Activated T-cell treated with anti-CD3 and anti-CD28 coated beads, Interleukin-2, amount 50 U/mL, for 48 hours (primary cell): ENCODE measurements around the gene ANKMY1.

Experiments
- DNase-seq, 2 experiments: peaks; one replicate each; pipeline ENCODE4 v3.0.0-alpha.2; 2020

The ANKMY1 gene

DNA sequence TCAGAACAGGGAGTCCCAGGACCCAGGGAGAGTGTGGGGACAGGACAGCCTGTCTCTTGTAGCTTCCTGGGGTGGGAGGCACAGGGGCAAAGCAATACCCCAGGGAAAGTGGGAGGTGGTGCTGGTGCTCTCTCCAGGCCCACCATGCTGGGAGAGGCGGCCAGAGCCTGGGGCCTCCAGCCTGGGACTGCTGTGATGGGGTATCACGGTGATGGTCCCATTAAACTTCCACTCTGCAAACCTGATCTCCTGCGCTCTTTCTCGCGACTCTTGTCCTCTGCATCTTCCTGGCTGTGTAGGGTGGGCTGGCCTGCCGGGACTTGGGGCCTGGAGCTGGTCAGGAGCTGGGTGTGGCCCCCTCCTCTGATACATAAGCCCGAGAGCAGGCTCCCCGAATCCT is 20.7 kb upstream of the ANKMY1 start:
- DNase-seq, result no peak

GRCh38 chr2:240578110-240578450 is 20.3 kb upstream of the ANKMY1 start:
- DNase-seq, result no peak

- DNase-seq, result no peak
Observed at GRCh38 chr2:240577281-240578109, 19.7 kb upstream of the ANKMY1 start.

- DNase-seq, result no peak
Observed at GRCh38 chr2:240576436-240577205, 18.8 kb upstream of the ANKMY1 start.

DNA sequence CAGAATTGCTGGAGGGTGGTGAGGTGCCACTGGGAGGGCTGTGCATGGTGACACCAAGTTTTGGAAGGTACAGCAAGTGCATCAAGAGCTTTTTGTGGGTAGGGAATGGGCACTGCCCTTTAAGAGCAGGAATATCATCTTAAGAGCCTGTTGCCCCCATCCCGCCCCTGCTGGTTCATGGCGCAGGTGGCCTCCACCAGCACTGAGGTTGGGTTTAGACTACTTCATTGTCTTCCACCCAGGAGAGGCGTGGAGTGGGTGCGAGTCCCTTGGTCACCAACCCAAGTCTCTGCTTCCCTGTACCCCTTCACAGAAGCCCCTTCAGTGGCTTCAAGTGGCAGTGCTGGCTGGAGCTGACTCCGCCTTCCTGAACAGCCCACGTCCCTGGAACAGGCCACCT is 18.2 kb upstream of the ANKMY1 start:
- no peak for DNase-seq

GRCh38 chr2:240575101-240575965 is 17.5 kb upstream of the ANKMY1 start:
- no peak for DNase-seq

DNA sequence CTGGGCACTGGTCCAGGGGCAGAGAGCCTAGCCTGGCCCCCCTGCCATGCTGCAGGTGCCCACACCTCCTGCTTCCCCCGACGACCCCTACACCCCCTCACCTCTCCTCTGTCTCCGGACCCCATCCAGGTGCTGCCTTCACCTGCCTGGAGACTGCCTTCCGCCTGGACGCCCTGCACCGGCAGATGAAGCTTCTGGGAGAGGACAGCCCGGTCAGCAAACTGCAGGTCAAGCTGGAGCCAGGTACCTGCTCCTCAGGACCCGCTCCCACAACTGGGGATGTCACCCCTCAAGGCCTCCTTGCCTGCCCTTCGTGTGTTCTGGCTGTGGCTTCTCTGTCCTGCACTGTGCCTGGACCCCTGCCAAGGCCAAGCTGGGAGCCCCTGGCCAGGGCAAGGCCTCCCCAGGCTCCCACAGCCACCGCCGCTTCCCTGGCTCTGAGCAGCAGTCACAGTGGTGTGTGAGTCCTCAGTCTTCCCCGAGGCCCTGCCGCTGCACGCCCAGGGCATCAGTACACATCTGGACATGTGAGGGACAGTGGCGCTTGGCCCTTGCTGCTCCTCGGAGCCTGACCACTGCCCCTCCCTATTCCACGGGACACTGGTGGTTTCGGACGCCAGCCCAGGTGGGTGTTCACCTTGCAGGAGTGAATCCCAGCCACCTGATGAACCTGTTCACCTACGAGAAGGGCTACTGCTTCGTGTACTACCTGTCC is 16.8 kb upstream of the ANKMY1 start:
- DNase-seq, result no peak

DNA sequence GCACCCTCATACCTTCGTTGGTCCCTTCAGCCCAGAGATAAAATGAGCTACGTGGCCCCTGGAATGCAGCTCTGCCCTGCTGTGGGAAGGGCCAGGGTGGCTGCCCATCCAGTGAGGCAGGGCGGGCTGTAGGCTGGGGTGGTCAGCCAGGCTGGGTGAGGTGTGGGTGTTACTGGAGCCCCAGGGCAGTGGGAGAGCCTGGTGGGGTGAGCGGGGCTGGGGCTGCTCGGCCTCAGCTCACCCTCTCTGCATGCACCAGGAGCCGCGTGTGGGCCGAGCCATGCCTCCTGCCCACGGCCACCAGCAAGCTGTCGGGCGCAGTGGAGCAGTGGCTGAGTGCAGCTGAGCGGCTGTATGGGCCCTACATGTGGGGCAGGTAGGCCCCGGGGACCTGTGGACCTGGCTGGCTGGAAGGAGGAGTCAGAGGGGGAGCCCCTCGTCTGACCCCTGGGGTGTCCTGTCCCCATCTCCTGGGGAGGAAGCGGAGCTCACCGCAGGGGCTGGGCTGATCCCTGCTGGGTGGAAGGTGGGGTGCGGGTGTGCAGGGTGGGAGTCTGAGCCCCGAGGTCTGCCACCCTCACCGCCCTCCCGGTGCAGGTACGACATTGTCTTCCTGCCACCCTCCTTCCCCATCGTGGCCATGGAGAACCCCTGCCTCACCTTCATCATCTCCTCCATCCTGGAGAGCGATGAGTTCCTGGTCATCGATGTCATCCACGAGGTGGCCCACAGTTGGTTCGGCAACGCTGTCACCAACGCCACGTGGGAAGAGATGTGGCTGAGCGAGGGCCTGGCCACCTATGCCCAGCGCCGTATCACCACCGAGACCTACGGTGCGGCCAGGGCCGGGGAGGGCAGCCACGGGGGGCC is 16.0 kb upstream of the ANKMY1 start:
- DNase-seq, result no peak

DNA sequence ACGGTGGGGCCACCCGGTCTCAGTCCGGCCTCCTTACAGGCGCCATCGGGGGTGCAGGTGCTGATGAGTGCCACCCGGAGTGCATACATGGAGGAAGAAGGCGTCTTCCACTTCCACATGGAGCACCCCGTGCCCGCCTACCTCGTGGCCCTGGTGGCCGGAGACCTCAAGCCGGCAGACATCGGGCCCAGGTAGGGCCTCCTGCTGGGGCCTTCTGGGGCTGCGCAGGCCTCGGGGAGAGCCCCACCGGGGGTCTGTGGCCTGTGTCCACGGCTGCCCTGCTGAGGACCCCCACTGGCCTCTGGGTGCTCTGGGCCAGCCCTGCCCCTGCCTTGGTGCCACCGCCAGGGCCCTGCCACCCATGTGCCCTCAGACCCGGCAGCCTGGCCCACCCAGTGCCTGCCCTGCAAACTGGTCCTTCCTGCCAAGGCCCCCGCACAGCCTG is 15.3 kb upstream of the ANKMY1 start:
- DNase-seq, result no peak

DNA sequence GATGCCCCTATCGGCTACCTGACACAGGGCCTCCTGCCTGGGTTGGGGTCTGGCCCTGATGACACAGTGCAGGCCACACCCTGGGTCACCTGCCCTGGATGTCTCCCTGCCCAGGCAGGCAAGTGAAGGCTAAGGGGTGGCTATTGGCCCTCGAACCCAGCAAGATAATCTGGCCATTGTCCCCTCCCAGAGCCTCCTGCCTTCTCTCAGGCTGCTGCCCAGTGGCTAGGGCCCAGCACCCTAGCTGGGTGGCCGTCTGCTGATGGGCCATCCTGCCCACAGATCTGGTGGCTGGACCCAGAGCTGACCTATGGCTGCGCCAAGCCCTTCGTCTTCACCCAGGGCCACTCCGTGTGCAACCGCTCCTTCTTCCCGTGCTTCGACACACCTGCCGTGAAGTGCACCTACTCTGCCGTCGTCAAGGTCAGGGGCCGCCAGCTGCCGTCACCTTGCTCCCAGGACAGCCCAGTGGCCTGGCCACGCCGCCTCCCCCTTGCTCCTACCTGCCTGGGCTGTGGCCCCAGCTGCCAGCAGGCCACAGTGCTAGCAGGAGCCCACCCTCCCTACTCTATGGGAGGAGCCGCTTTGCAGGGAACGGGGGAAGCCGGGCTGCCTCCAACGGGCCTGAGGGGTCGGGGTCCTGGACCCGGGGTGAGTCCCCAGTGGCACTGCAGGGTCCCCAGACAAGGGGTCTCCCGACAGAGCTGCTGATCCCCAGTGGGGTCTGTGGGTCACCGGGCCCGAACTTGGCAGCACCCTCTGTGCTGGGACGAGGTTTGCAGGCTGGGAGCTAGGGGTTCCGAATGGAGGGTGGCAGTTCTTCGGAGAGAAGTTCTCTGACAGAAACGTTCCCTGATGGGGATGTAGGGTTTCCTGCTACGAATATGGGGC is 14.6 kb upstream of the ANKMY1 start:
- DNase-seq, result no peak

DNA sequence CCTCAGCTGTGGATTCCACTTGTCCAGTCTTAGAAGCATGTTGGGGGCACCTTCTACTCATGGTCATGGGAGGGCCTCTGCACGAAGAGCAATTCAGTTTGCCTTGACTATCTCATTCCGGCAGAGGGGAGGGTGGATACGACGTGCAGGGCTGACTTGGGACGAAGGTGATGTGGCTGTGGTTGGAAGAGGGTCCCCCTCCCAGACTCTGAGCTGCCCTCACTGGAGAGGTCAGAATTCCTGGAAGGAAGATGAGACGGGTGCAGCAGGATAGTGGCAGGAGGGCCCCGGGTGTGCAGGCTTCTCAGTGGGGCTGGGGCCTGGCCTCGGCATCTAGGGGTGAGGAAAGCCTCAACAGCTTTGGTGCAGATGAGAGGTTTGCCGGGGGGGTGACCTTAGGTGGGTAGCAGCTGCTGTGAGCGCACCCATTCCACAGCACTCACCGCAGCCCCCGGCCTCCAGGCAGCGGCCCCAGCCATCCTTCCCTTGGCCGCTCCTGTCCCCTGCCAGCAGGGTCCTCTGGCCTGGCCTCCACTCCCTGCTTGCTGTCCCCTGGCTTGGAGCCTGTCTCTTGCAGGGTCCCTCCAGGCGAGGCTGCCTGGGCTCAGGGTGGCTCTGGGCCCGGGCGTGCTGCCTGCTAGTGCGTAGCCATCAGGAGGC is 13.7 kb upstream of the ANKMY1 start:
- DNase-seq, result no peak

DNA sequence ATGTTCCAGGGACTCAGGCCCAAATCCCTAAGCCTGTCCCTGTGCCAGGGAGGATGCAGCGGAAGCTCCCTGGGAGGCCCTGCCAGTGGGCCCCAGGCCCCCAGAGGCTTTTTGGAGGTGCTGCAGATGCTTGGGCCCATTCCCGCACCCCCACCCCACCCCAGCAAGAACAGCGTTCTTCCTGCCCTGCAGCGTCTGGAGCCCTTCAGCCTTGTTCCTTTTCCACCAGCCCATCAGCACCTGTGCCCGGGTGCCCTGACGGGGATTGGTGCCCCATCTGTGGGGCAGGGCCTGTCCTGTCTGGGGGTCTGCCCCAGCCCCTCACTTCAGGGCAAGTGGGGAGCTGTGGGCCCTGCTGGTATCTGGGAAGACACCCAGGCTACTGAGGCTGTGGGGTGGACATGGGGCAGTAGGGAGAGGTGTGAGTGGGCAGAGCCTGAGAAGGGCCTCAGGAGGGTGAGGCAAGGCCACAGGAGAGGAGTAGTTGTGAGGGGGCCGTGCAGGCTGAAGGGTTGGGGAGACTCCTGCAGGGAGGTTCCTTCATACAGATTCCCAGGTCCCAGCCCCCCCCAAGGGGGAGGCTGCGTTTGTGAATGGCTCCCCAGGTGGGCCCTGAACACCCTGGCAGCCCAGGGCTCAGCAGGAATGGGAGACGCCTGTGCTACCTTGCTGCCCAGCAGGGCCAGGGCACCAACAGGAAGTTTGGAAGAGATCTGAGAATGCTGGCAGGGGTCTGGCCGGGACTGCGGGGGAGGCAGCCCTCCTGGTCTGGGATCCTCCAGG is 12.9 kb upstream of the ANKMY1 start:
- DNase-seq, result no peak

DNA sequence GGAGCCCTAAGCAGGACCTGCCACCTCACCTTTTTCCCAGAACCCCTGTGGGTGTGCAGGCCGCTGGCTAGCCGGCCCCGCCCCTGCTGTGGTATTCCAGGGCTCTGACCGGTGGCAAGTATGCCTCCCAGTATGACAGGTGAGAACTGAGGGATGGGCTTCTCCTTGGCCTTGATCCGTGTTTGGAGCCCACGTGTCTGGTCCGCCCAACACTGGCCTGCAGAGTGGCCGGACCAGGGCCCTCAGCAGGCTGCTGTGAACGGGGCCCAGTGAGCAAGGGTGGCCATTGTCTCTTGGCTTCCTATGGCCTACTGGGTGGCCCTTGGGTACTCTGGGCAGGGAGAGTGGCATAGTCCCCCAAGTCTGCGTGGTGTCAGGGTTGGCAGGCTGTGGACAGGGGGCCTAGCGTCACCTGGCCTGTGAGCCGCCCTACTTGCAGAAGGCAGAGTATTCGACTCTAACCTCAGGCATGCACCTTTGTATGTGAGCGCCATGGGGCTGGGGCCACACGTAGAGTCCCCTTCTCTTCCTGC is 12.3 kb upstream of the ANKMY1 start:
- DNase-seq, result no peak

GRCh38 chr2:240569523-240569997 is 11.8 kb upstream of the ANKMY1 start:
- DNase-seq, result peak in 1 of 2 experiments; percentile 35

DNA sequence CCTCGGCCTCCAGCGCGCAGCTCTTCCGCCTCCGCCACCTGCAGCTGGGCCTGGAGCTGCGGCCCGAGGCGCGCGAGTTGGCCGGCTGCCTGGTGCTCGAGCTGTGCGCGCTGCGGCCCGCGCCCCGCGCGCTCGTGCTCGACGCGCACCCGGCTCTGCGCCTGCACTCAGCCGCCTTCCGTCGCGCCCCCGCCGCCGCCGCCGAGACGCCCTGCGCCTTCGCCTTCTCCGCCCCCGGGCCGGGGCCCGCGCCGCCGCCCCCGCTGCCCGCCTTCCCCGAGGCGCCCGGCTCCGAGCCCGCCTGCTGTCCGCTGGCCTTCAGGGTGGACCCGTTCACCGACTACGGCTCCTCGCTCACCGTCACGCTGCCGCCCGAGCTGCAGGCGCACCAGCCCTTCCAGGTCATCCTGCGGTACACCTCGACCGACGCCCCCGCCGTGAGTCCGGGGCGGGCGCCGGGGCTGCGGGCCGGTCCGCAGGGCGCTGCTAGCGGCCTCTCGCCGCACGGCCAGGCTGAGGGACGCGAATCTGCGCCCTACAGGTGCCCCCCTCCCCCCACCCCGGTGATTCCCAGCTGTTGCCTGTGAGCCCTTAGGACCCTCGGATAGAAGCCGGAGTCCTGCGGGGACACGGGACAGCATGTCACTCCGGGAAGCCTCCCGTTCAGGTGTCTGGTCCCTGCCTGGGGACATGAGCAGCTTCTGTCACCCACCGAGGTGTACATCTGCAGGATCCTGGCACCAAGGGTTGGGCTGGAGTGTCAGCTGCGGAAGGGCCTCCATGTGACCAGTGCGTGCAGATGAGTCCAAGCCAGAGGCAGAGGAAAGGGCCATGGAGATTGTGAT is 11.1 kb upstream of the ANKMY1 start:
- DNase-seq, result peak; percentile 50 to 59

- peak; percentile 59 to 66 for DNase-seq
Observed at GRCh38 chr2:240567872-240568677, 10.3 kb upstream of the ANKMY1 start, which contains the start of gene RNPEPL1. TSS of gene RNPEPL1 (plus strand) at chr2:240568484. CDS start at chr2:240568587, 103 bp downstream.
